A172 (cell line): ENCODE results near the gene ADAMTS15. TPM values are rescaled to one million over a fixed set of nuclear protein-coding genes. Genes with fewer than 3 reads are reported as not detected.
"Not testable (repeated sequence)": the region's sequence is repeated elsewhere in the genome, so short reads cannot be mapped to it uniquely, and the experiment has no call there.

ENCODE experiments used
- DNase-seq: peaks from one replicate; pipeline ENCODE4 v3.0.0-alpha.2; 2015; ENCODE audit warnings: low spot score
- total RNA-seq: library from RNA; depleted of rRNA; stranded (reverse); fragments of >200 nt; shearing (Covaris generic); gene quantifications from 2 replicates; pipeline ENCODE4 v1.2.3, GENCODE V29; 2014

Gene ADAMTS15
- total RNA-seq, 1 experiment from 2014 or later: 0.67 TPM

DNA sequence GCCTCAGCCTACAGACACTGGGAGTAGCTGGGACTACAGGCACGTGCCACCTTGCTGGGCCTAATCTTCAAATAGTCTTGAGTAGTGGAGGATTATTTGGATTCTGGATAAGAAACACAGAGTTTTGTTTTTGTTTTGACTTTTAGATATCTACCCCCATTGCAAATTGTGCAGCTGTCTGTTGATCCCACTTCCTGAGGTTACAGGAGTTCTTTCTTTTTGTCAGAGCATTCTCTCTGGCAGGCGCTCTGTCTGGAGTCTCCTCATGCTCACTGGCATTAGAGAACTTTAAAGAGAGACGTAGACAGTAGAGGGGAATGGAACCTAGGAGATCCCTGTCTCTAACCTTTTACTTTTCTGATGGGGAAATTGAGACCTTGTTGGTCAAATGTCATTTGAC, 12.3 kb upstream of the ADAMTS15 start:
- DNase-seq: no peak

- no peak for DNase-seq
These were observed 10.6 kb upstream of the ADAMTS15 start for GRCh38 chr11:130437848-130438247.

DNA sequence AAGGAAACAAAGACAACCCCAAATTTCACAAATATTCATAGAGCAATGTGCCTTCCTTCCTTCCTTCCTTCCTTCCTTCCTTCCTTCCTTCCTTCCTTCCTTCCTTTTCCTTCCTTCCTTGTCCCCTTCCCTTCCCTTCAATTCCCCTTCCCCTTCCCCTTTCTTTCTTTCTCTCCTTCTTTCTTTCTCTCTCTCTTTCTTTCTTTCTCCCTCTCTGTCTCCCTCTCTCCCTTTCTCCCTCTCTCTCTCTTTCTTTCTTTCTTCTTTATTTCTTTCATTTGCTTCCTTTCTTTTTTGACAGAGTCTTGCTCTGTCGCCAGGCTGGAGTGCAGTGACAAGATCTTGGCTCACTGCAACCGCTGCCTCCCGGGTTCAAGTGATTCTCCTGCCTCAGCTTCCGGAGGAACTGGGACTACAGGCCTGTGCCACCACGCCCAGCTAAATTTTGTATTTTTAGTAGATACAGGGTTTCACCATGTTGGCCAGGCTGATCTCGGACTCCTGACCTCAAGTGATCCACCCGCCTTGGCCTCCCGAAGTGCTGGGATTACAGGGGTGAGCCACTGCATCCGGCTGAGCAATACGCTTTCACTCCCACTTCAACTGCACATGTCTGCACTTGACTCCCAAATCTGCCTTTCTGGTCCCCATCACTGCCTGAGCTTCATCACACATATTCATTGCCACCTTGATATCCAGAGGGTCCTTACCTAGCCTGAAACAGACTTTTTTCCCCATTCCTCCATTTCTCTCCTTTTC, 9.9 kb upstream of the ADAMTS15 start:
- not testable (repeated sequence) for DNase-seq

DNA sequence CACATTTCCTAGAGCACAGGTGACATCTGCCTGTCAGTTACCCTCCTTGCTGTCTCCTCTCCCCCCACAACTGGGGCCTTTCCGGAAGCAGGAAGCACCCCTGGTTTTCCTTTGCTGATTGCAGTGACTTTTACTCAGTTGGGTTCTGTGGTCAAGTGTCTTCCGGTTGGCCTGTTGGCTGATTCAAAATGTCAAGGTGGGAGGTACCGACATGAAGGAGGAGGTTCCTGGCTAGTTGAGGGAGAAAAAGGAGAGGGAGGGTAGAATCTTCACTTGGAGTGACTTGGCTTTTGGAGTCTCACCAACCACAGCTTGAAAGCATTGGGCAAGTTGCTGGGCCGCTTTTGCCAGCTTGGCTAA, 9.3 kb upstream of the ADAMTS15 start:
- DNase-seq: no peak

DNA sequence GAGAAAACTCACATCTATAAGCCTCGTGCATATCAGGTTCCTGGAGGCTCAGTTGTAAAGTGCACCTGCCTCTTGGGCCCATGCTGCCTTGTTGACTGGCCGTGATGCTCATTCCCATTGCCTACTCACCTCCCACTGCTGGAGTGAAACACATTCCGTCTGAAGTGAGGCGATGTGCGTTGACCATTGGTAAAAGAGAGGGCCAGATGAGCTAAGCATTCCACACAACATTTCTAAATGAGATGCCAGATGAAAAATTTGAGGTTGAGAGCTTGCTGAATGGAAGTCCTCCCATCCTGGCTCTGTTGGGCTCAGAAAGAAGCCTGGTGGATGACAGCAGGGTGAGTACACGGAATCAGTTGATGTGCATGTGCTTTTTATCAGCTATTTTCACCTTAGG, 8.6 kb upstream of the ADAMTS15 start:
- DNase-seq: no peak

DNA sequence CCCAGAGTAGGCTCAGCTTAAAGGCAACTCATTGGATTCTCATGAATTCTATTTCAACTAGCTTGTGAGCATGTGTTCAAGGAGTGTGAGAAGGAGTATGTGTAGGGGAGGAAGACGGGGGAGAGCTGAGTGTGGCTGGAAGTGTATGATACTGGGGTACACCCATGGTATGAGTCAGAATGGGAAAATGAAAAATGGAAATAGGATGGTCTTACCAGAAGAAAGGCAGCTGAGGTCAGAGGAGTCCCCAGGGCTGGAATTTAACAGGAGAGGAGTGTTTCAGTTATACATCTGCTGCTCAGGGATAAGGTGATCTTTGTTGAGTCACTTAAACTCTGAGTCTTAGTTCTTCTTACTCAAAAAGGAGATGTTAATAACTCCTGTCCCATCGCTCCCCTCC, 6.7 kb upstream of the ADAMTS15 start:
- DNase-seq: no peak

GRCh38 chr11:130442737-130443136, 5.7 kb upstream of the ADAMTS15 start:
- no peak for DNase-seq

GRCh38 chr11:130445788-130446187, 2.7 kb upstream of the ADAMTS15 start:
- no peak for DNase-seq

GRCh38 chr11:130448039-130448415, 418 bp upstream of the ADAMTS15 start:
- DNase-seq: no peak

DNA sequence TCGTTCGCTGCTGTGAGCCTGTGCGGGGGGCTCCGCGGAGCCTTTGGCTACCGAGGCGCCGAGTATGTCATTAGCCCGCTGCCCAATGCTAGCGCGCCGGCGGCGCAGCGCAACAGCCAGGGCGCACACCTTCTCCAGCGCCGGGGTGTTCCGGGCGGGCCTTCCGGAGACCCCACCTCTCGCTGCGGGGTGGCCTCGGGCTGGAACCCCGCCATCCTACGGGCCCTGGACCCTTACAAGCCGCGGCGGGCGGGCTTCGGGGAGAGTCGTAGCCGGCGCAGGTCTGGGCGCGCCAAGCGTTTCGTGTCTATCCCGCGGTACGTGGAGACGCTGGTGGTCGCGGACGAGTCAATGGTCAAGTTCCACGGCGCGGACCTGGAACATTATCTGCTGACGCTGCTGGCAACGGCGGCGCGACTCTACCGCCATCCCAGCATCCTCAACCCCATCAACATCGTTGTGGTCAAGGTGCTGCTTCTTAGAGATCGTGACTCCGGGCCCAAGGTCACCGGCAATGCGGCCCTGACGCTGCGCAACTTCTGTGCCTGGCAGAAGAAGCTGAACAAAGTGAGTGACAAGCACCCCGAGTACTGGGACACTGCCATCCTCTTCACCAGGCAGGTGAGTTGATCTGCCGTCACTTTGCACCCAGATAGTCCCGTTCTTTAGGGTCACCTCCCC, 1.0 kb downstream of the ADAMTS15 start:
- no peak for DNase-seq

GRCh38 chr11:130449996-130450769, 1.7 kb downstream of the ADAMTS15 start:
- no peak for DNase-seq

GRCh38 chr11:130451231-130452019, 3.0 kb downstream of the ADAMTS15 start:
- no peak for DNase-seq

DNA sequence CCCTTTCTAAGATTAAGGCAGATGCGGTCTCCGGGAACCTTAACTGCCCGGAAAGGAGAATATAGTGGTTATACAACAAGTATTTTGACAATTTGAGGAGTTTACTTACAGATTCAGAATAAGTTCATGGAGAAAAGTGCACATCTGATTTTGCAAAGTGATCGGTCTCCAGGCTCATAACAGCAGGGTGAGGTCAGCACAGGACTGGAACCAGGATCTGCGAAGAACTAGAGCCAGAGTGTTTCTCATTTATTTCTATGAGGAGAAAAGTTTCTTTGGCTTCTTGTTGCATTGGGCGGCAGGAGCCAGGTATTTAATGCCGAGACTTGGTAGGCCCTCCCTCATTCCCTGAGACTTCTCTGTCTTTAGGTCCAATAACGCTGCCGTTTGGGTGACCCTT, 3.7 kb downstream of the ADAMTS15 start:
- DNase-seq: no peak

DNA sequence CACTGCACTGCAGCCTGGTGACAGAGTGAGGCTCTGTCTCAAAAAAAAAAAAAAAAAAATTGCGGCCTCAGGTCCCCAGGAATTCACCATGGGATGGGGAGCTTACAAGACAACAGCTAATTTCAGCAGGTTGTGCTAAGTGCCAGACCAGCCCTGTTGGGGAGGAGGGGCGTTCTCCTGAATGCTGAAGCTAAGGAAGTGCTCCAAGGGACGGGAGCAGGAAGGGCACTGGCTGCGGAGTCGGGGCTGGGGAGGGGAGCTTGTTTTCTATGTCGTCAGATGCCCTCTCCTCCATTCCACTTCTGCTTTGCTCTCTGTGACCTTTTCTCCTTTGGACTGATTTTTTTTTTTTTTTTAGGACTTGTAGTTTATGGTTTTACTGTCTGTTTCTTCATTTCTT, 4.5 kb downstream of the ADAMTS15 start:
- no peak for DNase-seq

DNA sequence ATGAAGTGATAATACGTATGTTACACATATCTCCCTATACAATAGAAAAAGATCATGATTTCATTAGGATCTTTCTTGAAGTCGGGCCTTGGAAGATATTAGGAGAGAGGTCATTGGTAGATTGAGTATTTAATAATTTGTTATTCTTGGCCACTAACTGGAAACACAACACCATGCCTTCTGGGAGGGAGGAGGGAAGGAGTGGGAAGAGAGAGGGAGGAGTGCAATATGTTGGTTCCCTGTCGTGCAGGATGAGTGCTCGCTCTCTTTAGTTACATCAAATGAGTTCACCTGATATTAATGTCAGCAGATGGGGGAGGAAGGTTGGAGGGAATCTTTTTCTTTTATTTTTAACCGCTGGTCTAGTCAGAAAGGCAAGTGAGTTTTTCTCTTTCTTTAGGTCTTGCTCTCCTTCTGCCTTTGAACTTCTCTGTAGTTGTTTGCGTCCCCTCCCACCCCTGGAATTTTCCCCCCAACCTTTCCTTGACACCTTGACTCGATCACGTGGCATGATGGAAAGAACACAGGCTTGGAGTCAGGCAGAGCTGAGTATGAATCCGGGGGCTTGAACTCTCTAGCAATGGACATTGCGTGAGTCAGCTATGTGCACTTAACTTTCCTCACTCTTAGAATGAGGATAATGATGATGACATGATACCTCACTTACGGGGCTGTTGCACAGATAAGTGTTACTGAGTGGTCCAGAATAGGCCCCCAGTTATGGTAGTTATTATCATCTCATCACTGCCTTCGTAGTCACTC, 6.2 kb downstream of the ADAMTS15 start:
- no peak for DNase-seq

- no peak for DNase-seq
These were observed 7.2 kb downstream of the ADAMTS15 start for GRCh38 chr11:130455483-130456127.

GRCh38 chr11:130456286-130456685, 7.8 kb downstream of the ADAMTS15 start:
- DNase-seq: no peak

DNA sequence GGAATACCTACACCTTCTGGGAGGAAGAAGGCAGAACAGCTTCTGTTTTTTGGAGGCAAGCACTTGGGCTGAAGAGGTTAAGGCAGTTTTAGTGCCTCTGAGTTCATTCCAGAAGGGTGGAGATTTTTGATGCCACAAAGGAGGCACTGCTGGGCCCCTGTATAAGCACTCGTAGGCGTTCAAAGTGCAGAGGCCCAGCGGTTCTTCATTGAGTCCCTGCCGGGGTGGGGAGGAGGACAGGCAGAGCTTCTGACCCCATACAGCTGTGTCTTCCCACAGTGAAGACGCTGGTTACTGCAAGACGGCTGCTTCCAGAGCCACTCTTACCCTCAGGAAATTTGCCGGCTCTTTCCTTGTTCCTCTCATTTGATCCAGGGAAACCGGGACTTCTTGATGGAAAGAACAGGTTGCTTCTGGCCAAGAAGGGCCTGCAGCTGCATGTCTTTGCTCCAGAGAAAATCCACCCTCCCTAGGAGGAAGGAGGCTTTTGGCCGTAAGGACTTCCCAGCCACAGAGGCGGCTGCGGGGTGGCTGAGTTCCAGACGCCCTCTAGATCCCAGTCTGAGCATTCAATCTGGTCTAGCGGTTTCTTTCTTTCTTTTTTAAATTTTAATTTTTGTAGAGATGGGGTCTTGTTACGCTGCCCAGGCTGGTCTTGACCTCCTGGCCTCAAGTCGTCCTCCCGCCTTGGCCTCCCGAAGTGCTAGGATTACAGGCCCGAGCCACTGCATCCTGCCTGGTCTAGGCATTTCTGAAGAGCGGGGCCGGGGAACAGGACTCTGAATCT, 9.4 kb downstream of the ADAMTS15 start:
- DNase-seq: no peak

GRCh38 chr11:130458410-130458729, 9.9 kb downstream of the ADAMTS15 start:
- DNase-seq: no peak

GRCh38 chr11:130459521-130459920, 11.1 kb downstream of the ADAMTS15 start:
- DNase-seq: no peak
